ENCODE data around the gene TTLL13.
A peak's percentile ranks its signal among the peaks of the same experiment; 100 is the strongest.
"Not testable (repeated sequence)": the region's sequence is repeated elsewhere in the genome, so short reads cannot be mapped to it uniquely, and the experiment has no call there.

The TTLL13 gene

GRCh38 chr15:90270502-90271150 lies 21.3 kb downstream of the TTLL13 start:
- no peak for TF ChIP-seq POU2F2 (IDR thresholded peaks at IDR 0.05; ENCODE audit: low read depth, low read length)
- TF ChIP-seq POLR2A (IDR thresholded peaks at IDR 0.05; ENCODE audit: low read depth, low read length): no peak
- no peak for TF ChIP-seq PAX5 (IDR thresholded peaks at IDR 0.05; ENCODE audit: insufficient read depth, low read length, severe bottlenecking)
- TF ChIP-seq POLR2AphosphoS5 (IDR thresholded peaks at IDR 0.05; ENCODE audit: low read depth, low read length): no peak
- no peak for TF ChIP-seq TAF1 (IDR thresholded peaks at IDR 0.05; ENCODE audit: low read depth, low read length)
- no peak for TF ChIP-seq SPI1 (IDR thresholded peaks at IDR 0.05; ENCODE audit: low read depth, low read length)
- FAIRE-seq (no peak), DNase-seq (ENCODE audit: insufficient read length, low spot score) (no peak)

GRCh38 chr15:90271459-90272166 lies 22.3 kb downstream of the TTLL13 start:
- no peak for TF ChIP-seq PAX5 (IDR thresholded peaks at IDR 0.05; ENCODE audit: insufficient read depth, low read length, severe bottlenecking)
- TF ChIP-seq POLR2A (IDR thresholded peaks at IDR 0.05; ENCODE audit: low read depth, low read length): no peak
- no peak for TF ChIP-seq TAF1 (IDR thresholded peaks at IDR 0.05; ENCODE audit: low read depth, low read length)
- TF ChIP-seq POU2F2 (IDR thresholded peaks at IDR 0.05; ENCODE audit: low read depth, low read length): no peak
- no peak for TF ChIP-seq SPI1 (IDR thresholded peaks at IDR 0.05; ENCODE audit: low read depth, low read length)
- TF ChIP-seq POLR2AphosphoS5 (IDR thresholded peaks at IDR 0.05; ENCODE audit: low read depth, low read length): no peak
- FAIRE-seq: no peak
- no peak for DNase-seq (ENCODE audit: insufficient read length, low spot score)

GRCh38 chr15:90278467-90278866 lies 29.1 kb downstream of the TTLL13 start:
- not testable (repeated sequence) for DNase-seq (ENCODE audit: insufficient read length, low spot score); FAIRE-seq

GRCh38 chr15:90280743-90281142 lies 31.4 kb downstream of the TTLL13 start:
- not testable (repeated sequence) for FAIRE-seq; DNase-seq (ENCODE audit: insufficient read length, low spot score)

- FAIRE-seq; DNase-seq (ENCODE audit: insufficient read length, low spot score): not testable (repeated sequence)
These were observed 32.3 kb downstream of the TTLL13 start for GRCh38 chr15:90281637-90282036.

GRCh38 chr15:90286678-90287077 lies 37.3 kb downstream of the TTLL13 start:
- no peak for DNase-seq (ENCODE audit: insufficient read length, low spot score)
- FAIRE-seq: peak; percentile 78
- TF ChIP-seq POLR2AphosphoS5 (IDR thresholded peaks at IDR 0.05; ENCODE audit: low read depth, low read length): no peak
- no peak for TF ChIP-seq TAF1 (IDR thresholded peaks at IDR 0.05; ENCODE audit: low read depth, low read length)
- TF ChIP-seq SPI1 (IDR thresholded peaks at IDR 0.05; ENCODE audit: low read depth, low read length): no peak
- TF ChIP-seq POU2F2 (IDR thresholded peaks at IDR 0.05; ENCODE audit: low read depth, low read length): no peak
- TF ChIP-seq POLR2A (IDR thresholded peaks at IDR 0.05; ENCODE audit: low read depth, low read length): no peak
- TF ChIP-seq PAX5 (IDR thresholded peaks at IDR 0.05; ENCODE audit: insufficient read depth, low read length, severe bottlenecking): no peak

- TF ChIP-seq SPI1 (IDR thresholded peaks at IDR 0.05; ENCODE audit: low read depth, low read length) (no peak), POLR2AphosphoS5 (IDR thresholded peaks at IDR 0.05; ENCODE audit: low read depth, low read length) (no peak), POLR2A (IDR thresholded peaks at IDR 0.05; ENCODE audit: low read depth, low read length) (no peak), POU2F2 (IDR thresholded peaks at IDR 0.05; ENCODE audit: low read depth, low read length) (no peak)
- no peak for FAIRE-seq
These were observed 37.7 kb downstream of the TTLL13 start for GRCh38 chr15:90287101-90287500.

GRCh38 chr15:90287946-90288345 lies 38.6 kb downstream of the TTLL13 start:
- FAIRE-seq: no peak
- TF ChIP-seq POU2F2 (IDR thresholded peaks at IDR 0.05; ENCODE audit: low read depth, low read length): no peak
- TF ChIP-seq PAX5 (IDR thresholded peaks at IDR 0.05; ENCODE audit: insufficient read depth, low read length, severe bottlenecking): no peak
- no peak for TF ChIP-seq SPI1 (IDR thresholded peaks at IDR 0.05; ENCODE audit: low read depth, low read length)
- no peak for TF ChIP-seq POLR2A (IDR thresholded peaks at IDR 0.05; ENCODE audit: low read depth, low read length)
- TF ChIP-seq POLR2AphosphoS5 (IDR thresholded peaks at IDR 0.05; ENCODE audit: low read depth, low read length): no peak
- no peak for TF ChIP-seq TAF1 (IDR thresholded peaks at IDR 0.05; ENCODE audit: low read depth, low read length)
- DNase-seq (ENCODE audit: insufficient read length, low spot score): no peak

More at GRCh38 chr15:90287101-90287500, 37.7 kb downstream of the TTLL13 start:
- DNase-seq (ENCODE audit: insufficient read length, low spot score): no peak

- DNase-seq (ENCODE audit: insufficient read length, low spot score): no peak
- TF ChIP-seq PAX5 (IDR thresholded peaks at IDR 0.05; ENCODE audit: insufficient read depth, low read length, severe bottlenecking) (no peak), POLR2AphosphoS5 (IDR thresholded peaks at IDR 0.05; ENCODE audit: low read depth, low read length) (no peak), SPI1 (IDR thresholded peaks at IDR 0.05; ENCODE audit: low read depth, low read length) (no peak), POU2F2 (IDR thresholded peaks at IDR 0.05; ENCODE audit: low read depth, low read length) (no peak), POLR2A (IDR thresholded peaks at IDR 0.05; ENCODE audit: low read depth, low read length) (no peak), TAF1 (IDR thresholded peaks at IDR 0.05; ENCODE audit: low read depth, low read length) (no peak)
- no peak for FAIRE-seq
These were observed 42.5 kb downstream of the TTLL13 start for GRCh38 chr15:90291679-90292356.

GRCh38 chr15:90293040-90293810 lies 43.9 kb downstream of the TTLL13 start:
- peak; percentile 71 for FAIRE-seq
- DNase-seq (ENCODE audit: insufficient read length, low spot score): not testable (repeated sequence)

All from GM12891 (cell line).